ENCODE measurements around the gene SEL1L2.

The SEL1L2 gene

GRCh38 chr20:13927171-13927570 lies 63.2 kb downstream of the SEL1L2 start:
- no peak for DNase-seq

DNA sequence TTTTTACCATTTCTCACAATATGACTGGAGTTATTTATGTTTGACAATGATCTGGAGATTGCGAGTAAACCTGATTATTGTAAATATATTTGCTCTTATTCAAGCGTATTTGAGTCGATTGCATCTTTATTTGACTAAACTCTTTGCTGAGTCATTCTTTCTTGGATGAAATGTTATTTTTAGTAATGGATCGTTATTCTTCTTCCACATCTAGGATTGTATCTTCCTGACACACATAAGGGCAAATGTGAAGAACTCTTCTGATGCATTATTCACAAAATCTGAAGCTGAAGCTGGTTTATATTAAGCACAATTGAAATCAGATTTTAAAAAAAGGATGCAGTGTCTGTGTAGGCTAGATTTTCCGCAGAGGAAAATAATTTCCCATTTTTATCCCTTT lies 68.2 kb downstream of the SEL1L2 start:
- DNase-seq = no peak

DNA sequence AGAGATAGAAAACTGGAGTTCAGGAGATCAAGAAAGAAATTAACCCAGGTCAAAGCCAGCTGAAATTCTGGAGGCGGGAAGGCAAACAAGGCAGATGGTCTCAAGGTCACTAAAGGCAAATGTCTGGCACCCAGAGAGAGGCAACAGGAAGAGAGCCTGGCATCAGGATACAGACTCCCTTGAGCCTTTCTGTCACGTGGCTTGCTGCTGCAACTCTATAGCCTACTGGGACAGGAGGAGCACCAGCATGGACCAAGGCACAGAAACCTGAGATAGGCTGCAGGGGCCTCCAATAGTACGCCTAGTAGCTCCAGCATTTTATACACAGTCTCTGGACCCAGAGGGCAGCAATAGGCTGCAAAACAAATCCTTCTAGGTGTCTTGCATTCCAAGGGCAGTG lies 75.1 kb downstream of the SEL1L2 start:
- no peak for DNase-seq

- DNase-seq = no peak
Measured at GRCh38 chr20:13913572-13913971, 76.8 kb downstream of the SEL1L2 start.

DNA sequence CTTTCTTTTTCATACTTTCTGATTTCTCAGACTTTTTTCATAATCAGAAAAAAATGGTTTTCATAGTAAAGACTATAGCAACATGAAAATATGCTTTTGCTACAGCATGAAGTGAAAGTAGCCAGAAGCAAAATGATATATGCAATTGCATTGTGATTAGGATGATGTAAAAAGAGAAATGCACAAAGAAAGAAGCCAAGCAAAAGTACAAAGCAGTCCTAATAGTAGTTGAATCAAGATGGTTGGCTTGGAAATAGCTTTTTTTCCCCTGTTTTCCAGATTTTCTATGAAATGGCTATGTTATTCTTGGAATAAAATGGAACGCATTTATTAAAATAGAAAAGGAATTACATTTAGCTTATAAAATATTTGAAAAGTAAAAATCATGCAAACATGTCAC lies 77.3 kb downstream of the SEL1L2 start:
- no peak for DNase-seq

GRCh38 chr20:13910492-13910891 lies 79.9 kb downstream of the SEL1L2 start:
- DNase-seq = no peak

DNA sequence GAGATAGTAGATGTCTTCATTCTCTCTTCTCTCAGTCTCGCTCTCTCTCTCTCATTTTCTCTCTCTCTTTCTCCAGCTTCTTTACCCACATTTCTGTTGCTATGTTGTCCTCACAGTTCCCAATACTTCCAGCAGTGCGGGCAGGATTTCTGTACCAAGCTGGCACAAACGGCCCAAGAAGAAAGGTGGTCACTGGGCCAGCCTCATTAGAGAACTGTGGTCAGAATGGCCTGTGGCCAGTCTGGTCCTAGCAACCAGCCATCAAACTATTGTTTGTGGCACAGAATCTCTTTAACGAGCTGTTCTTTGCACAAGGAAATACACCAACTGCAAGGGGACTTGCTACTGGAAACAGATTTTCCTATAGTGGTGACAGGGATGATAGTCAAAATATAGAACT lies 81.3 kb downstream of the SEL1L2 start:
- DNase-seq = no peak

DNA sequence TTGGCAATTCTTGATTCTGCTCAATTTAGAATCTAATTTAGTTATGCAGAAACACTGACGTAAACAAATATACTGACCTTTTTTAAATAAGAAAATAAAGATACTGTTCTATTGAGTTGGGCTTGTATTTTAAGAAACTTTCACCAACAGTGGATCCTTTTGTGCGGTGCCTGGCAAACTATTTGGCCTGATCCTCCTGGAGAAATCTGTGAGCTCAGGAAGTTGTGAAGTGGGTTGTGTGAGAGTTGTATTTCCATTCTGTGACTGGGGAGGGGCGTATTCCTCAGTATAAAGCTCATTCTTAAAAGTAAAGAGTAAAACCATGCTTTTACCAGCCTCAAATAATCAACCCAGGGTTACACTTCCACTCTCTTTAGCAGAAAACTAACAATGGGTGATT lies 85.6 kb downstream of the SEL1L2 start:
- no peak for DNase-seq

- DNase-seq = no peak
Measured at GRCh38 chr20:13900496-13900895, 89.9 kb downstream of the SEL1L2 start.

- DNase-seq = no peak
Measured at GRCh38 chr20:13898012-13898612, 92.3 kb downstream of the SEL1L2 start.

DNA sequence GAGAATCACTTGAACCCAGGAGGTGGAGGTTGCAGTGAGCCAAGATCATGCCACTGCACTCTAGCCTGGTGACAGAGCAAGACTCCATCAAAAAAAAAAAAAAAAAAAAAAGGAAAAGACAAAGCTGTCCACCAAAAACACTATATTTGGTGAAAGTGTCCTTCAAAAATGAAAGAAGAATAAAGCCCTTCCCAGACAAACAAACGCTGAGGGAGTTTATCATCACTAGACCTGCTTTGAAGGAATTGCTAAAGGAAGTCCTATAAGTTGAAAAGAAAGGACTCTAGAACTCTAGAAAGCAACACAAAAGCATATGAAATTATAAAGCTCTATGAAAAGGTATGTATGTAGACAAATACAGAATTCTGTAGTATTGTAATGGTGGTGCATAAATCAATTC lies 98.8 kb downstream of the SEL1L2 start:
- no peak for DNase-seq

GRCh38 chr20:13884803-13885202 lies 105.6 kb downstream of the SEL1L2 start:
- DNase-seq = no peak

DNA sequence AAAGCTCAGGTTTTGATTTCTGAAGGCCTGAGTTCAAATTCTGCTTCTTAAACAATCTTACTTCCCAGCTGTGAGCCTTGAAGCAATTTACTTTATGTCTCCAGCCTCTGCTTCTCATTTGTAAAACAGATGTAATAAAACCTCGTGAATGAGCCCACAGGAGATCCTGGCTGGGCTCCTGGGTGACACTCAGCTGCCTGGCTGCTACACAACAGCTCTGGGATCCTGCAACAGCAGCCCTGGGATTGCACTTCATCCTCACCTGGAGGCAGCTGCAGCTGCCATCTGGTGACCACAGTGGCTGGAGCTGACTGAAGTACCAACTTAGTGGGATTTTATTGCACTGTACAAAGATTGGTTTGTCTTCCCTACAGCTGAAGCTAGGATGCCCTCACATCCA lies 107.0 kb downstream of the SEL1L2 start:
- no peak for DNase-seq

- no peak for DNase-seq
Measured at GRCh38 chr20:13878566-13878965, 111.8 kb downstream of the SEL1L2 start.

DNA sequence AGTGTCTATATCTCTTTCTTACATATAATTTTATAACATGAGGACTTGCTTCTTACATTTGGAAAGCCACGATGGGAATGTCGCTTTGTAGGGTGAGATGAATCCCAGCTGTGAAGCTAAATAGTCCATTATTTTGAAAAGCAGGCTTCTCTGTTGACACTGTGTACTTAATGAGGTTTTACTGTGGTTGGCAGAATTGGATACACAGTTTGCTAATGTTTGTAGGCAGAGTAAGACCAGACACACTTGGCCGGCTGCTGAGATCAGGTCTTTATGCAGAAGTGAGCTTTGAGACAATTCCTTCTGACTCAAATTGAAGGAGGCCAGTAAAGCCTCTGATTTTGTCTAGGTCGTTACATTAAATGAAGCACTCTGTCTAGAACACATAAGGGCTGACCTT lies 112.6 kb downstream of the SEL1L2 start:
- DNase-seq = no peak

GRCh38 chr20:13875265-13875811 lies 115.1 kb downstream of the SEL1L2 start:
- DNase-seq = no peak

DNA sequence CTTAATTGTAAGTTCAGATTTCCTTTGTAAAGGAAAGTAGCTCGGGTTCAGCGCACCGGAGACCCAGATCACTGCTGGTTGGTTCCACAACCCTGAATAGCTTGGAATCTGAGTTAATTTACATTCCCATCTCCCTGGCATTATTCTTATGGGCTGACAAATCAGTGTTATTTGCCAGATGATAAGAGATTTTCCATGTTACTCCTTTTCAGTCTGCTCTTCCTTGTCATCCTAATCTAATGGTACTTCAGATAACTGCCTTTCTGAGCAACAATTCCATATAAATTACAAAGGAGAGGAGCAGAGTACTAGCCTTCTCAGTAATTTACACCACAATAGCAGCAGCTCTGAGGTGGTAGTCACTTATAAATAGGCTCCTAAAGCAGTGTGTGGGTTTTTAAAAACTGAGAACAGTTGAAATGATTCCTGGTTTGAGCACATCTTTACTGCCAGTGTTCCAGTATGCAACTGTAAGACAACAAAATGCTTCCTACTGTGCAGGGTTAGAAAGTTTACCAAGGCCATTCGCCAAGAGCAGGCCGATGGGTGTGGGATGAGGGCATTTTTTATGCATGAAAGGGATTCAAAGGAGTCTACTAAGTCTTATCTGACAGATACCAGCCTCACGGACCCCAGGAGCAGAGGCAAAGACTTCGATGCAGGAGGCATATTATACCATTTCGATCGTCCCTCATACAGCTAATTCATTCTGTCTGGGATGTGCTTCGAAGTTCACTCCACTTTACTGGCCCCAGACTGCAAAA lies 115.8 kb downstream of the SEL1L2 start:
- DNase-seq = no peak

GRCh38 chr20:13873831-13874230 lies 116.6 kb downstream of the SEL1L2 start:
- no peak for DNase-seq

- DNase-seq = no peak
Measured at GRCh38 chr20:13870170-13870748, 120.2 kb downstream of the SEL1L2 start.

GRCh38 chr20:13868331-13868730 lies 122.1 kb downstream of the SEL1L2 start:
- DNase-seq = no peak

- DNase-seq = no peak
Measured at GRCh38 chr20:13865791-13866351, 124.5 kb downstream of the SEL1L2 start.

- no peak for DNase-seq
Measured at GRCh38 chr20:13865156-13865555, 125.3 kb downstream of the SEL1L2 start.

DNA sequence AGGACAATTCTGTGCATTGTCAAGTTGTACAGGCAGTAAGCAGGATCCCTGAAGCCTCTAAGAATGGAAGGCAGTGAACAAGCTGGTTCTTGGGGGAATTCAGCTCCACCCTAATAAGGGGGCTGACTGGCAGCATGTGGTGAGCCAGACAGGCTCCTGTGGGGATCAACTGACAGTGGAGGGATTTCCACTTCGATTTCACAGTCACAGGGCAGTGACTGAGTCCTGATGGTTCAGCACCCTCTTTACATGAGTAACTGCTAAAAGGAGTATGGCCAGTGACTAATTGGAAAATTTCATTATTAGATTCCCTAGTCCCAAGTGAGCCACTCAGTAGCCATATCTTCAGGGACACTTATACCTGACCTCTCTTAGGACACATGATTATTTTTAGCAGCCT lies 127.2 kb downstream of the SEL1L2 start:
- no peak for DNase-seq

- DNase-seq = no peak
Measured at GRCh38 chr20:13862245-13862644, 128.2 kb downstream of the SEL1L2 start.

Measured in NCI-H510A (cell line).